Measurements from ENCODE around the gene GCNT2.

GRCh38 chr6:10589983-10590382 lies 68.8 kb downstream of the GCNT2 start:
- TF ChIP-seq CTCF (IDR thresholded peaks at IDR 0.05 in 8 of 11, conservative IDR thresholded peaks at IDR 0.05 in 3 of 11) = no peak
- TF ChIP-seq POLR2AphosphoS5 (IDR thresholded peaks at IDR 0.05) = no peak

All from spleen (tissue), 7 donors.